Camera-type eye (tissue), 1 donor: ENCODE measurements around the gene TSPAN17. TPM values are rescaled to one million over a fixed set of nuclear protein-coding genes. Genes with fewer than 3 reads are reported as not detected.

Source experiments
- total RNA-seq: library from RNA; depleted of rRNA; stranded (reverse); fragments of >200 nt; gene quantifications from one replicate; pipeline ENCODE4 v1.2.3, GENCODE V29; 2014

The TSPAN17 gene, protein sequence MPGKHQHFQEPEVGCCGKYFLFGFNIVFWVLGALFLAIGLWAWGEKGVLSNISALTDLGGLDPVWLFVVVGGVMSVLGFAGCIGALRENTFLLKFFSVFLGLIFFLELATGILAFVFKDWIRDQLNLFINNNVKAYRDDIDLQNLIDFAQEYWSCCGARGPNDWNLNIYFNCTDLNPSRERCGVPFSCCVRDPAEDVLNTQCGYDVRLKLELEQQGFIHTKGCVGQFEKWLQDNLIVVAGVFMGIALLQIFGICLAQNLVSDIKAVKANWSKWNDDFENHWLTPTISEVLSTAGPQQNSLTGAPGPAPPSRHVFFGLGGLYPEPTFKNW
- 22.9 TPM for total RNA-seq

DNA sequence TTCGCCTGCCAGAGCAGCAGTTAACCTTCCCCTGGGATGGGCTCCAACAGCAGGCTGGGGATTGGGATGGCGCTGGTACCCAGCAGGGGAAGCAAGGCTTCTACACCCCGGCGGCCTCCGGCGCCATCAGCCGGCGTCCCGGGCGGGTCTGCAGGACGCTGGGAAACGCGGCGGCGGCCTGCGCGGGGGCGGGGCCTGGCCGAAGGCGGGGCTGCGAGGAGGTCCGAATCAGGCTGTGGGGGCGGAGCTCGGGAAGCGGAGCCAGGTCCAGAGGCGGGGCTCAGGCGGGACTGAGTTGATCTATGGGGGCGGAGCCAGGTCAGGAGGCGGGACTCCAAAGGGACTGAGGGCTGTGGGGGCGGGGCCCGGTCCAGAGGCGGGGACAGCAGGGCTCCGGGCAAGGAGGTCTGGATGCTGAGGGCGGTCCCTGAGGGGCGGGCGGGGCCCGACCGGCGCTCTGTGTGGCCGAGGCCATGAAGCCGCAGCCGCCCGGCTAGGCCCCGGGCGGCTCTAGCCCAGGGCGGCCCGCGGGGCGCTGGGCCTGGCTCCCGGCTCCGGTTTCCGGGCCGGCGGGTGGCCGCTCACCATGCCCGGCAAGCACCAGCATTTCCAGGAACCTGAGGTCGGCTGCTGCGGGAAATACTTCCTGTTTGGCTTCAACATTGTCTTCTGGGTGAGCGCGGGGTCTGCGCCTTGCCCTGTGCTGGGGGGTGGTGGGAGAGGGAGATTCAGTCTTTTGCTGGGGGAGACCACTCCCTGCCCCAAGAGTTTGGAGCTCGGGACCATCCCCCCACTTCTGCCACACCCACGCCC lies at the start of gene TSPAN17:
Gene TSPAN17 (plus strand): TSS at position 455 of the 813 bp plus-strand sequence. CDS start 132 bp downstream, at position 587.

DNA sequence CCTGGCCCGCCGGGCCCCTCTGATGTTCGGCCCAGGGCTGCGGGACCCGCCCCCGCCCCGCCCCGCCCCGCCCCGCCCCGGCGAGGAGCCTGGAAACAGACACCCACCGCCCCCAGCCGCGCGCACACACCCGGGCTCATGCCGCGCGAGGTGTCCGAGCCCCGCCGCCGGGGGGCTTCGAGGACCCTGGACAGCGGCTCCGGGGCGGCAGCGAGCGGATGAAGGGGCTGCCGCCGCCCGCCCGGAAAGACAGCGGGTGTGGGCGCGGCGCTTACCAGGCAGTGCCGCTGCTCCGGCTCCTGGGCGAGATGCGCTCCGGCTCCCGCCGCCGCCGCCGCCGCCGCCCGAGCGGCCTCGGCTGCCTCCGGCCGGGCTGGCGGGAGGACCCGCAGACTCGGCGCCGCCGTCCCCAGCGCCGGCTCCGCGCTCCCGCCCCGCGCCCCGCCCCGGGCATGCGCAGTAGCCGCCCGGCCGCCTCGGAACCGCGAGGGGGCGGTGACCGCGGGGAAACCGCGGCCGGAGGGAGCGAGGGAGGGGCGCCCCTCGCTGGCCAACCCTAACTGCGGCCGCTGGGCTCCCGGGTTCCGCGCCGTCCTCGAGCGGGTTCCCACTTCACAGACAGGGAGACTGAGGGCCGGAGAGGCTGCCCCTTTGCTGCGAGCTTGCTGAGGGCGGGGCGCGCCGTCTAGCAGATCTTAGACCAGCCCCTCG lies 37.4 kb upstream of the TSPAN17 start, which contains the start of gene GPRIN1:
Gene GPRIN1 (minus strand): TSS at position 433 of the 711 bp plus-strand sequence. CDS start 10,322 bp downstream, outside the sequence.

DNA sequence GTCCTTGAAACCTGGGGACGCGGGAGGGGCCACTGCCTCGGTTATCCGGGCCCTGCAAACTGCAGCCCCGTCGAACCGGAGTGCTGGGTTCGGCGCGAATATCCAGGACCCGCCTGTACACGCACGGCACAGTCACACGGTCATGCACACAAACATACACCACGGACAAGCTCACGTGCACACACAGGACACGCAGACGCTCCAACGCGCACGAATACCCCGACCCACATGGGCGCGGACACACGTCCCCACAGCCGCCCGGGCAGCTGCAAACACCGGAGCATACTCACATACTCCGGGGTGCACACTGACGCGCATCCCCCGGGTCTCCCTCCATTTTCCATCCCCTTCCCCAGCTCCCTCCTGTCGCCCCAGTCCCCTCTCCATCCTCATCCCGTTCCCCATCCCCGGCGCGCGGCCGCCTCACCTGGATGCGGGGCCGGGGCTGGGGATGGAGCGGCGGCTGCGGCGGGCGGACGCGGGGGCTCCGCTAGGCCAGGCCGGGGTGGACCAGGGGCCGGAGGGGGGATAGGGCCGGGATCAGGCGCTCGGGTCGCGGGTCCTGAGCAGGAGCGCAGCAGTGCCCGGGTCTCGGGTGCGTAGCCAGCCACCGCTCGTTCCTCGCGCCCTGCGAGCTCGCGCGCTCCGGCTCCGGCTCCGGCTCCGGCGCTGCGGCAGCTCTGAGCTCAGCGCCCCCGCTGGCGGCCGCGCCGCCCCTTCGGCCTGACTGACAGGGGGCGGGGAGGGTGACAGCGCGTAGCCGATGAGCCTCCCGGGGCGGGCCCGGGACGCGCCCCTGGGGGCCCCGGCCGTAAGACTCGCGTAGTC lies 17.2 kb upstream of the TSPAN17 start, which contains the start of the genes EIF4E1B and SNCB:
Gene EIF4E1B (plus strand): TSS at position 823 of the 828 bp plus-strand sequence. CDS start 12,113 bp downstream, outside the sequence.
Gene SNCB (minus strand): TSS at position 682 of the 828 bp plus-strand sequence. CDS start 880 bp downstream, outside the sequence.

Other genes starting within 250 kb of the TSPAN17 start
- gene CLTB, start 230.9 kb upstream of the TSPAN17 start, total RNA-seq = 68.9 TPM
- 45.9 TPM for gene FAF2, start 199.1 kb upstream of the TSPAN17 start, total RNA-seq
- gene RNF44, start 110.1 kb upstream of the TSPAN17 start, total RNA-seq = 24.9 TPM
- 0.11 TPM for gene CDHR2, start 98.1 kb upstream of the TSPAN17 start, total RNA-seq
- gene GPRIN1, start 37.3 kb upstream of the TSPAN17 start, total RNA-seq = 24.8 TPM
- 10.1 TPM for gene SNCB, start 16.9 kb upstream of the TSPAN17 start, total RNA-seq
- gene EIF4E1B, start 16.8 kb upstream of the TSPAN17 start, total RNA-seq = 0.55 TPM
- 3.7 TPM for gene UNC5A, start 163.1 kb downstream of the TSPAN17 start, total RNA-seq